Ecto neural progenitor cell (in vitro differentiated cells): ENCODE measurements around the gene MUC5AC.

ENCODE experiments used
- DNase-seq: peaks from one replicate; pipeline ENCODE4 v3.0.0-alpha.2; 2018; ENCODE audit warnings: low spot score

MUC5AC gene

DNA sequence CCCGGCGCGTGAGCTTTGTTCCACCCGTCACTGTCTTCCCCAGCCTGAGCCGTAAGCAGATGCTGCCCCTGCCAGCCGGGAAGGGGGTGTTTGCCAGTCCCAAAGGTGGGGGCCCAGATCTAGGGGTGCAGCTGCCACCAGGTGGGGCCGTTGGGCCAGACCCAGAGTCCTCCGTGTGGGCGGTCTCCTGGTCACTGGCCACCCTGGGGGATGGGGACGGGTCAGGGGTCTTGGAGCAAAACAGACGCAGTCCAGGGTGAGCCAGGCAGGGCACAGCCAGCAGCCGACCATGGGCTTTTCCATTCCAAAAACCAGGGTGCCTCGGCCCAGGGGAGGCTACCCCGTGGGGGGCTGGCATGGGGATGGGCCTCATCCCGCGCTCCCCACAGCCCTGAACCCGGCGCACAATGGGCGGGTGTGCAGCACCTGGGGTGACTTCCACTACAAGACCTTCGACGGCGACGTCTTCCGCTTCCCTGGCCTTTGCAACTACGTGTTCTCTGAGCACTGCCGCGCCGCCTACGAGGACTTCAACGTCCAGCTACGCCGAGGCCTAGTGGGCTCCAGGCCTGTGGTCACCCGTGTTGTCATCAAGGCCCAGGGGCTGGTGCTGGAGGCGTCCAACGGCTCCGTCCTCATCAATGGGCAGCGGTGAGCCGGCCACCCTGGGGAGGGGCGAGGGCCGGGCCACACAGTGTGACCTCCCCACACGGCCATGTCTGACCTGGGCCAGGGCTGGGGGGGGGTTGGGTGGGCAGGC, 68.7 kb downstream of the MUC5AC start:
- peak; percentile 69 for DNase-seq

GRCh38 chr11:1226986-1227550, 69.3 kb downstream of the MUC5AC start:
- DNase-seq, result peak; percentile 62

DNA sequence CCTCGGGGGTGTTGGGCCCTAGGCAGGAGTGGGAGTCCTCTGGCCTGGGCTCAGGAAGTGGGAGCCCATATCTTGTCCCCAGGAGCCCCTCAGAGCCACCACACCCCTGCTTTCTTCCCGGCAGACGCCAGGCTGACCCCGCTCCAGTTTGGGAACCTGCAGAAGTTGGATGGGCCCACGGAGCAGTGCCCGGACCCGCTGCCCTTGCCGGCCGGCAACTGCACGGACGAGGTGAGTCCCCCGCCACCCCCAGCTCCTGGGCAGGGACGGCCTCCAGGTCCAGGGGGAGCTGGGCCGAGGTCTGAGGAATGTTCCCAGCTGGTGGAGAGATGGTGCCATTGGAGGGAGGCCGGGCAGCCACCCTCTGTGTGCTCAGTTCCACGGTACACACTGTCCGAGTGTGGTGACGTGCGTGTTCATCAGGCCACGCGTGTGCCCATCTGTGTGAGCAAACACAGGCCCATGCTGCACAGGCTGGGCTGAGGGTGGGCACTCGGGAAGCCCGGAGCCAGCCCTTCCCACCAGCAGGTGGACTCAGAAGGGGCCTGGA, 69.9 kb downstream of the MUC5AC start:
- peak; percentile 42 for DNase-seq

GRCh38 chr11:1228101-1228821, 70.5 kb downstream of the MUC5AC start:
- peak; percentile 39 for DNase-seq

DNA sequence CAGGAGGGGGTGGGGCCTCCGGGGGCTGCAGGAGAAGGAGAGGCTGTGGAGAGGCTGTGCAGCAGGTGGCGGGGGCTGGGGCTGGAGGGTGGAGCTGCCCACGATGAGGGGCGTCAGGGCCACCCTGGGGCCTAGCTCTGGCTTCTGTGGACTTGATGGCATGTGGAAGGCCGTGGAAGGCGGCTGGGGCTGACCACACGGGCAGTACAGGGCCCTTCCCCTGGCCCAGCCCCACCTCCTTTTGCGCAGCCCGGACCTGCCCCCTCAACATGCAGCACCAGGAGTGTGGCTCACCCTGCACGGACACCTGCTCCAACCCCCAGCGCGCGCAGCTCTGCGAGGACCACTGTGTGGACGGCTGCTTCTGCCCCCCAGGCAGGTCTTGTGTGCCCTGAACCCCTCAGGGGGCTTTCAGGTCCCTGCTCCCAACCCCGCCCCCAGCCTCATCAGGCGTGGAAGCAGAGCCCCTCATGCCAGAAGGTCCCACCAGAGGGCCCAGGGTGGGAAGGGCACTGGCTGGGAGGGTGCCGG, 71.2 kb downstream of the MUC5AC start:
- peak; percentile 42 for DNase-seq

- DNase-seq, result peak; percentile 38
These were observed 71.8 kb downstream of the MUC5AC start for GRCh38 chr11:1229471-1230120.

DNA sequence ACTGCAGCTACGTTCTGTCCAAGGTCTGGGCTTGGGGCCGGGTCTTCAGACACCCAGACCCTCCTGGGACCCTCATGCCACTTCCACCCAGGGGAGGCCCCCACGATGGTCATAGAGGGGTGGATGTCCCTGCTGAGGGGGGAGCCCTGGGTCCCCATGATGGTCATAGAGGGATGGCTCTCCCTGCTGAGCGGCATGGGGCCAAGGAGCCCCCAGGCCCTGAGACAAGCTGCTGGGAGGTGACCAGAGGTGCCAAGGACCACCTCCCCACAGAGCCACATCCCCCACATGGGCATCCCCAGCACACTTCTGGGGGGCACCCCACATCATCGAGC, 72.3 kb downstream of the MUC5AC start:
- DNase-seq, result peak; percentile 32

GRCh38 chr11:1230456-1231395, 73.0 kb downstream of the MUC5AC start:
- DNase-seq, result peak; percentile 45

DNA sequence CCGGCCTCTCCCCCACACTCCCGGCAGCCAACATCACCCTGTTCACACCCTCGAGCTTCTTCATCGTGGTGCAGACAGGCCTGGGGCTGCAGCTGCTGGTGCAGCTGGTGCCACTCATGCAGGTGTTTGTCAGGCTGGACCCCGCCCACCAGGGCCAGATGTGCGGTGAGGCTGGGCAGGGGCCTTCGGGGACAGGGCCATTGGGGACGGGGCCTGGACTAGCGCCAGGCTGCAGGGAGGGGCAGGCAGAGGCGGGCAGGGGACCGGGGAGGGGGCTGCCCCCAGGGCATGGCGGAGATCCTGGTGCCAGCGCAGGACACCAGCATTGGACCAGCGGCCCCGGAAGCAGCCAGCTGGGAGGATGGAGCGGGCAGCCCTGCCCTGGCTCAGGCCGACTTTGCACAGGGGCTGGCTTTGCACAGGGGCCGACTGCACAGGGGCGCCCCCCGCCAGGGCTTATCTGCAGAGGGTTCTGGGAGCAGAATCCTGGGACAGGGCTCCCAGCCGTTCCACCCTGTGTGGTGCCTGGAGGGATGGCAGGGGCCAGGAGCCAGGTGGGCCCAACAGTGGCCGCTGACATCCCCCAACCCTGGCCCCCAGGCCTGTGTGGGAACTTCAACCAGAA, 73.8 kb downstream of the MUC5AC start:
- peak; percentile 43 for DNase-seq

GRCh38 chr11:1232021-1232882, 74.5 kb downstream of the MUC5AC start:
- DNase-seq, result peak; percentile 45

- DNase-seq, result peak; percentile 42
These were observed 75.1 kb downstream of the MUC5AC start for GRCh38 chr11:1232883-1233321.

DNA sequence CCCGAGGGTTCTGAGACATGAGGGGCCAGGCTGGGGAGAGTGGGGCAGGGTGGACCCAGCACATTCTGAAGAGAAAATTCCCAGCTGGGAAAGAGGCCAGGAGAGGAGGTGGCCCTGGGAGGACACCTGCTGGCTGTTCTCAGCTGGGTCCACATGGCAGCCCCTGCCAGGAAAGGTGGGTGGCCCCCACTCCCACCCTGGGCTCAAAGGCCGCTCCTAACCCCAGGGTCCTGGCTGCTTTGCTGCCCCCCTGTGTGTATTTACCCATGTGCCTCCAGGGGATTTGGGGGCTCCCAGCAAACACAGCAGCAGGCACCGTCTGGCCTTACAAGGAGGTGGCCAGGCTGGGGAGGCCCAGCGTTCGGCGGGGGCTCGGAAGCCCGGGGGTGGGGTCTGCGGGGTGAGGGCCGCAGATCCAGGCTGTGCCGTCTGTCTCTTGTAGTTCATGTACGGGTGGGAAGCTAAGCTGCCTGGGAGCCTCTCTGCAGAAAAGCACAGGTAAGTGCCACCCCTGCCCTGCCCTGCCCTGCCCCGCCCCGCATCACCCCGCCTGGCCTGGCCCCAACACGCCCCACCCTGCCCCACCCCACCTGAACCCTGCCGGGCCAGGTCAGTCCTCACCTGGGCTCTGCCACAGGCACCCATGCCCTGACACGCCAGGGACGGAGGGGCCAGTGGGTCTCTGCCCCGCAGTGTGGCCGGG, 75.7 kb downstream of the MUC5AC start:
- DNase-seq, result peak; percentile 41

- peak; percentile 46 for DNase-seq
These were observed 76.4 kb downstream of the MUC5AC start for GRCh38 chr11:1234054-1234720.

DNA sequence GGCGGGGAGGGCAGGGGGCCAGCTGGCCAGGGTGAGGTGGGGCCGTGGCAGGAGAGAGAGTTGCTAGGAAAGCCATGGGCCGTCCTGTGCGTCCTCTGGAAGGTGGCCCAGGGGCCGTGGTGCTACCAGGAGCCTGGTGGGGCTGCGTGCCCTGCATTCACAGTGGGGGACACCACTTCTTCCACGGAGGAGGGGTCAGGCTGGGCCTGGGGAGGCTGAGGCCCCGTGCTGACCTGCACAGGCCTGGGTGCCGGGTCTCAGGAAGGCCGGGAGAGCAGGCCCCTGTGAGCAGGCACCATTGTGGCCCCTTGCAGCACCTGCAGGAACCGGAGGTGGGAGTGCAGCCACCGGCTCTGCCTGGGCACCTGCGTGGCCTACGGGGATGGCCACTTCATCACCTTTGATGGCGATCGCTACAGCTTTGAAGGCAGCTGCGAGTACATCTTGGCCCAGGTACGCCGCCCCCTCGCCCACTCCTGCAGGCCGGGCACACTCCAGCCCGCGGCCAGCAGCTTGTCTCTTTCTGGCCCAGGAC, 77.1 kb downstream of the MUC5AC start:
- DNase-seq, result peak; percentile 43

- DNase-seq, result peak; percentile 50
These were observed 77.7 kb downstream of the MUC5AC start for GRCh38 chr11:1235306-1235900.

DNA sequence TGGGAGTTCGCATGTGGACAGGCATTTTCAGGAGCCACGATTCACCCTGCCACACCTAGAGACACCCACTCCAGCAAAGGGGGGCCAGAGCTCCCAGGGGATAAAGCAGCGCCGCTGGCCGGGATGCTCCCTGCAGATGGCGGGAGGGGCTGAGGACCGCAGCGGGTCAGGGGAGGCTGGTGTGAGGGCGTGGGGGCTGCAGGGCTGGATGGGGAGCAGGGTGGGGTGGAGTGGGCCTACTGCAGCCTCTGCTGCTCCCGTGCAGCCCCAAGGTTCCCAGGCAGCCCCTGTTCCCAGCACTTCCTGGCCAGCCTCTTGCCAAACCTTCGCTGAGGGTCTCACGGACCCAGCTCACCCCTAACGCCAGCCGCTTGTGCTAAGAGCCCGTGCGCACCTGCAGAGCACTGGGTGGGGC, 78.2 kb downstream of the MUC5AC start:
- no peak for DNase-seq

DNA sequence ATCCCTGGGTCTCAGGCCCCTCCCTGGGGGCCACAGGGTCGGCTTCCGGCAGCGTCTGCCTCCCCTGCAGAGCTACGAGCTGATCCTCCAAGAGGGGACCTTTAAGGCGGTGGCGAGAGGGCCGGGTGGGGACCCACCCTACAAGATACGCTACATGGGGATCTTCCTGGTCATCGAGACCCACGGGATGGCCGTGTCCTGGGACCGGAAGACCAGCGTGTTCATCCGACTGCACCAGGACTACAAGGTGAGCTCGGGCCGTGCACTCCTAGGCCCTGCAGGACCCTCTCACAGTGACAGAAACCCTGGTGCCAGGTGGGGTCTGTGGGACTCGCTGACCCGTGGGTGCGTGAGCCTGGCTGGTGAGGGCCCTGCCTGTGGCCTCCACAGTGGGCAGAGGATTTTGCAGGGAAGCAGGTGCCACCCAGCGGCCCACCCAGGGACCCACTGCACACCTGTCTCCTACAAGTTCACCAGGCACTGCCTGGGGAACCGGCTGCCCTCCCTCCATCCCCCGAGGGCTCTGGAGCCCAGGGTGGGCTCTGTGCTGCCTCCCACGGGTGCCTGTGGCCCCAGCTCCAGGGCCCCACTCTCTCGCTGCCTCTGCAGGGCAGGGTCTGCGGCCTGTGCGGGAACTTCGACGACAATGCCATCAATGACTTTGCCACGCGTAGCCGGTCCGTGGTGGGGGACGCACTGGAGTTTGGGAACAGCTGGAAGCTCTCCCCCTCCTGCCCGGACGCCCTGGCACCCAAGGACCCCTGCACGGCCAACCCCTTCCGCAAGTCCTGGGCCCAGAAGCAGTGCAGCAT, 78.8 kb downstream of the MUC5AC start:
- no peak for DNase-seq
